ENCODE data around the gene EDA.

GRCh38 chrX:70041993-70042392 lies 426.1 kb downstream of the EDA start:
- TF ChIP-seq, protein P1, sequence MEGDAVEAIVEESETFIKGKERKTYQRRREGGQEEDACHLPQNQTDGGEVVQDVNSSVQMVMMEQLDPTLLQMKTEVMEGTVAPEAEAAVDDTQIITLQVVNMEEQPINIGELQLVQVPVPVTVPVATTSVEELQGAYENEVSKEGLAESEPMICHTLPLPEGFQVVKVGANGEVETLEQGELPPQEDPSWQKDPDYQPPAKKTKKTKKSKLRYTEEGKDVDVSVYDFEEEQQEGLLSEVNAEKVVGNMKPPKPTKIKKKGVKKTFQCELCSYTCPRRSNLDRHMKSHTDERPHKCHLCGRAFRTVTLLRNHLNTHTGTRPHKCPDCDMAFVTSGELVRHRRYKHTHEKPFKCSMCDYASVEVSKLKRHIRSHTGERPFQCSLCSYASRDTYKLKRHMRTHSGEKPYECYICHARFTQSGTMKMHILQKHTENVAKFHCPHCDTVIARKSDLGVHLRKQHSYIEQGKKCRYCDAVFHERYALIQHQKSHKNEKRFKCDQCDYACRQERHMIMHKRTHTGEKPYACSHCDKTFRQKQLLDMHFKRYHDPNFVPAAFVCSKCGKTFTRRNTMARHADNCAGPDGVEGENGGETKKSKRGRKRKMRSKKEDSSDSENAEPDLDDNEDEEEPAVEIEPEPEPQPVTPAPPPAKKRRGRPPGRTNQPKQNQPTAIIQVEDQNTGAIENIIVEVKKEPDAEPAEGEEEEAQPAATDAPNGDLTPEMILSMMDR (IDR thresholded peaks at IDR 0.05) = no peak
- TF ChIP-seq ZFX (IDR thresholded peaks at IDR 0.05; ENCODE audit: borderline replicate concordance) = no peak
